ENCODE measurements around the gene CD37.
"Not testable (repeated sequence)": the region's sequence is repeated elsewhere in the genome, so short reads cannot be mapped to it uniquely, and the experiment has no call there.

The CD37 gene

GRCh38 chr19:49335071-49335783, at the start of gene CD37:
TSS of gene CD37 (plus strand) at chr19:49335406. CDS start at chr19:49335541, 135 bp downstream.
- DNase-seq (ENCODE audit: low spot score): no peak

- DNase-seq (ENCODE audit: low spot score): no peak
Measured at GRCh38 chr19:49287141-49287770, 48.0 kb upstream of the CD37 start.

- not testable (repeated sequence) for DNase-seq (ENCODE audit: low spot score)
Measured at GRCh38 chr19:49288205-49288604, 47.0 kb upstream of the CD37 start.

DNA sequence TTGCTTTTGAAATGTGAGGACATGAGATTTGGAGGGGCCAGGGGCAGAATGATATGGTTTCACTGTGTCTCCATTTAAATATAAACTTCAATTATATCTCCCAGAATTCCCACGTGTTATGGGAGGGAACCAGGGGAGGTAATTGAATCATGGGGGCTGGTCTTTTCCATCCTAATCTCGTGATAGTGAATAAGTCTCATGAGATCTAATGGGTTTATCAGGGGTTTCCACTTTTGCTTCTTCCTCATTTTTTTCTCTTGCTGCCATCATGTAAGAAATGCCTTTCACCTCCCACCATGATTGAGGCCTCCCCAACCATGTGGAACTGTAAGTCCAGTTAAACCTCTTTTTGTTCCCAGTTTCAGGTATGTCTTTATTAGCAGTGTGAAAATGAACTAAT, 45.9 kb upstream of the CD37 start:
- DNase-seq (ENCODE audit: low spot score): not testable (repeated sequence)

DNA sequence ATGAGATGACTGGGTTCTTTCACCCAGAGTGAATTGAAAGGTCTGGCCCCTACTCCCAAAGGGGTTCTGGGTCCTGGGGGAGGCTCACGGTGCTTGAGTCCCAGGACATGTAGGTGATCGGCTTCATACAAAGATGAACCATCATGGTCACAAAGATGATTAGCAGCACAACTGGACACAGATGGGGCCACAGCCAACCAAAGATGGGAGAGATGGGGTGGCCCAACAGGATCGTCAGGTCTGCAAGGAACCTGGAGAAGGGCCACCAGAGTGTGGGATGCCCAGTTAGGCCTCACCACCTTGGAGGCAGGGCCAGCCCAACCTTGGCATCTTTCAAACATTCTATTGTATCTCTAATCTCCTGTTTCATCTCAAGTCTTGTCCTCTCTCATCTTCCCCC, 44.7 kb upstream of the CD37 start:
- DNase-seq (ENCODE audit: low spot score): no peak

GRCh38 chr19:49294401-49294800, 40.8 kb upstream of the CD37 start:
- DNase-seq (ENCODE audit: low spot score): no peak

GRCh38 chr19:49295208-49295880, 39.9 kb upstream of the CD37 start:
- no peak for DNase-seq (ENCODE audit: low spot score)

GRCh38 chr19:49297403-49297802, 37.8 kb upstream of the CD37 start:
- no peak for DNase-seq (ENCODE audit: low spot score)

DNA sequence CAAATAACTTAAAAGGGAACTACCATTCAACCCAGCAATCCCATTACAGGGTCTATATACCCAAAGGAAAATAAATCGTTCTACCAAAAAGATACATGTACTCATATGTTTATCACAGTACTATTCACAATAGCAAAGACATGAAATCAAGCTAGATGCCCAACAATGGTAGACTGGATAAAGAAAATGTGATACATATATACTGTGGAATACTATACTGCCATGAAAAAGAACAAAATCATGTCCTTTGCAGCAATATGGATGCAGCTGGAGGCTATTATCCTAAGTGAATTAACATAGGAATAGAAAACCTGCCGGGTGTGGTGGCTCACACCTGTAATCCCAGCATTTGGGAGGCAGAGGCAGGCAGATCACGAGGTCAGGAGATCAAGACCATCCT, 36.6 kb upstream of the CD37 start:
- DNase-seq (ENCODE audit: low spot score): not testable (repeated sequence)

DNA sequence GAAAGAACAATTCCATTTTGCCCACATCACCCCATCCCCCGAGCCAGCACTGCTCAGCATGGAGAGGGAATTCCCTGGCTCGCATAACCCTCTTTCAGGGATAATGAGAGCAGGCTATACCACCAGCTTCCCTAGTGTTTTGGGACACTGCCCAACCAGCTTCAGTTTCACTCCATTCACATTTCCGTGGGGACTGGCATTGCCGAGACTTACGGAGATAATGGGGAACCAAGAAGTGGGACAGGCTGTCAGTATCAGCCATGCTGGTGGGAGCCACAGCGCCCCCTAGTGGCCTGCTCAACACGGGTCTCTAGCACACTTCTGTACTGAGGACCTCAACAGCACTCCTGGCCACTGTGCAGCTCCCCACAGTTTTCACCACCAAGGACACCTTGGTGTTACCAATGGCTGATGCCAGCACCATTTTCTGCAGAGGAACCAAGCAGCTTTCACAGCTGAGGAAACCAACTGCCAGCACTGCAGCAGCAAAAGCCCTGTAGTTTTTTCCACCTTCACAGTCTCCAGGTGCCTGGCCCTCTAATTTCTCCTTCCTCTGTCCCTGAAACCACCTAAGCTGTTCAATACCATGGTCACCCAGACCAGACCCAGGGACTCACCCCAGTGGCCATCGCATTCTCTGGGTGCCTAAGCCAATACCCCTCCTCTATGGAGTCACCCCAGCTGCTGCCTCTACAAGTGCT, 33.9 kb upstream of the CD37 start:
- DNase-seq (ENCODE audit: low spot score): peak; percentile 74

- no peak for DNase-seq (ENCODE audit: low spot score)
Measured at GRCh38 chr19:49301866-49302252, 33.3 kb upstream of the CD37 start.

- DNase-seq (ENCODE audit: low spot score): not testable (repeated sequence)
Measured at GRCh38 chr19:49306734-49307133, 28.5 kb upstream of the CD37 start.

GRCh38 chr19:49309087-49309486, 26.1 kb upstream of the CD37 start:
- DNase-seq (ENCODE audit: low spot score): no peak

DNA sequence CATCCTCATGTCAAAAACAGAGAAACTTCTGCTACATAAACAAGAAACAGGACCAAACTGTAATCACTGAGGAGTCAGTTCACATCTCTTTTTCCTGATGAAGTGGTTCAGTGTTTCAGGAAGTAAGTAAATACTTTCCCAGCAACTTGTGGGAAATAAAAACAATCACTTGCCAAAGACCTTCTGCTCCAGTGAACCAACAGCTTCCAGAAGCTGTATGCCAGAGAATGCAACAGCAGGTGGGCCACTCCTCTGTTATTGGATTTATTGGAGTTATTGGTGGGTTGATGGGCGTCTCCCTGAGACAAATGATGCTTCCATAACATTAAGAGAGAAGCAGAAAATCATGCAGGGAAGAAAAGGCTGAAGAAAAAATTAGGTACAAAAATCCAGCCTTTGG, 20.1 kb upstream of the CD37 start:
- DNase-seq (ENCODE audit: low spot score): no peak

DNA sequence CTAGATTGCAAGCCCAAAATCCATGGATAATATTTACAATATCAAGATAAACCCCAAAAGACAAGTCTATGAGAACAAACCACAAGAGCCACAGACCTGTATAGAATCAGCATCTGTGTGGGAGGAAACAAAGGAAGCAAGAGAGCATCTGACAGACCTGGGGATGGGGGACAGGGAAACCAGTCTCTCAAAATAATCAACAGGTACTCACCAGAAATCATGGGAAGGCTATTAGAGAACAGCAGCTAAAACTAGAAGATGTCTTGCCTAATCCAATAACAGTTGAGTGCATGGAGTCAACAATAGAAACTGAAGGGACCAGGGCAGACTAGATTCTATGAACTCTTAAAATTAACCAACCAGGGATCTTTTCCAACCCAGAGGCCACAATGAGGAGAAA, 18.9 kb upstream of the CD37 start:
- no peak for DNase-seq (ENCODE audit: low spot score)

DNA sequence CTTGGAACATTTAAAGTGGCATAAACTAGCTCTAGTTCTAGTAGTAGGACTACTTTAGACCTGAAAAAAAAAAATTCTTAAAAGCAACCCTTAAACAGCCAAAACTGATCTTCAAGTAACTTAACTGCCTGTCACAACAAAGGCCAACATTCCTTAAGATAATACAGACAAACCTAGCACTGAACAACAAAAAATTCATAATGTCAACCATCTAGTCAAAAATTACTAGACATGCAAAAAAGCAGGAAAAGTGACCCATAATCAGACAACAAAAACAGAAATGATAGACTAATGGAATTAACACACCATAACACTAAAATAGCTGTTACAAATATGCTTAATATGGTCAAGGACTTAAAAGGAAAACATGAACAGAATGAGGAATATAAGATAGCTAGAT, 16.9 kb upstream of the CD37 start:
- DNase-seq (ENCODE audit: low spot score): no peak

- no peak for DNase-seq (ENCODE audit: low spot score)
Measured at GRCh38 chr19:49324801-49325576, 10.2 kb upstream of the CD37 start, which contains the start of gene SLC6A16. TSS of gene SLC6A16 (minus strand) at chr19:49325191. CDS start at chr19:49311347, 13,844 bp downstream.

- not testable (repeated sequence) for DNase-seq (ENCODE audit: low spot score)
Measured at GRCh38 chr19:49325756-49326155, 9.4 kb upstream of the CD37 start.

GRCh38 chr19:49326165-49326704, 9.0 kb upstream of the CD37 start:
- DNase-seq (ENCODE audit: low spot score): no peak

GRCh38 chr19:49327878-49328544, 7.2 kb upstream of the CD37 start:
- DNase-seq (ENCODE audit: low spot score): peak; percentile 48

DNA sequence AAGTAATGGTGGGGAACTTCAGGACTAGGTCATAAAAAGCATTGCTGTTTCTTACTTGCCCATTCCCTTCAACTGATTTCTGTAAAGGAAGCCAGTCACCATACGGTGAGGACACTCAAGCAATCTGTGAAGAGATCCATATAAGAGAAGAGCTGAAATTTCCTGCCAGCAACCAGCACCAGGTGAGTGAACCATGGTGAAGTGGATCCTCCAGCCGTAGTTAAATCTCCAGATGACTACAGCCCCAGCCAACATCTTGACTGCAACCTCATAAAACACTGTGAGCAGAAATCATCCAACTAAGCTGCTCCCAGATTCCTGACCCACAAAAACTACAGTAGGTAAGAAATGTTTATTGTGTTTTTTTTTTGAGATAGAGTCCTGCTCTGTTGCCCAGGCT, 6.5 kb upstream of the CD37 start:
- no peak for DNase-seq (ENCODE audit: low spot score)
